ENCODE data around the gene ZBTB45. TPM values are rescaled to one million over a fixed set of nuclear protein-coding genes. Genes with fewer than 3 reads are reported as not detected.
"Not testable (repeated sequence)": the region's sequence is repeated elsewhere in the genome, so short reads cannot be mapped to it uniquely, and the experiment has no call there.

ZBTB45 gene
- total and polyA plus RNA-seq, 12 donors: 7.1 to 13.3 (median 9.3) TPM

- Histone ChIP-seq H3K36me3 (peaks cover 0 to 54% (median 12%) of the 10 kb centered on the region in 9 donors), H3K27ac (peak overlapping the region; percentile 81 to 95 (median 87)), H3K27me3 (no peaks in the 10 kb centered on the region), H3K4me3 (peak overlapping the region; percentile 54 to 75 (median 66)), H3K4me1 (peaks cover 5 to 23% (median 18%) of the 10 kb centered on the region in 9 donors), H3K9me3 (no peaks in the 10 kb centered on the region)
- no peak for DNase-seq
- 24 to 25% methylated on average over 27 of the region's 27 CpGs for WGBS, 2 donors
- TF ChIP-seq, protein P1, sequence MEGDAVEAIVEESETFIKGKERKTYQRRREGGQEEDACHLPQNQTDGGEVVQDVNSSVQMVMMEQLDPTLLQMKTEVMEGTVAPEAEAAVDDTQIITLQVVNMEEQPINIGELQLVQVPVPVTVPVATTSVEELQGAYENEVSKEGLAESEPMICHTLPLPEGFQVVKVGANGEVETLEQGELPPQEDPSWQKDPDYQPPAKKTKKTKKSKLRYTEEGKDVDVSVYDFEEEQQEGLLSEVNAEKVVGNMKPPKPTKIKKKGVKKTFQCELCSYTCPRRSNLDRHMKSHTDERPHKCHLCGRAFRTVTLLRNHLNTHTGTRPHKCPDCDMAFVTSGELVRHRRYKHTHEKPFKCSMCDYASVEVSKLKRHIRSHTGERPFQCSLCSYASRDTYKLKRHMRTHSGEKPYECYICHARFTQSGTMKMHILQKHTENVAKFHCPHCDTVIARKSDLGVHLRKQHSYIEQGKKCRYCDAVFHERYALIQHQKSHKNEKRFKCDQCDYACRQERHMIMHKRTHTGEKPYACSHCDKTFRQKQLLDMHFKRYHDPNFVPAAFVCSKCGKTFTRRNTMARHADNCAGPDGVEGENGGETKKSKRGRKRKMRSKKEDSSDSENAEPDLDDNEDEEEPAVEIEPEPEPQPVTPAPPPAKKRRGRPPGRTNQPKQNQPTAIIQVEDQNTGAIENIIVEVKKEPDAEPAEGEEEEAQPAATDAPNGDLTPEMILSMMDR (IDR thresholded peaks at IDR 0.05): no peak
- intact Hi-C loops (cut with DNase I): no loop called here
- ATAC-seq: no peak
Observed at GRCh38 chr19:58474997-58475713, 44.5 kb downstream of the ZBTB45 start.

DNA sequence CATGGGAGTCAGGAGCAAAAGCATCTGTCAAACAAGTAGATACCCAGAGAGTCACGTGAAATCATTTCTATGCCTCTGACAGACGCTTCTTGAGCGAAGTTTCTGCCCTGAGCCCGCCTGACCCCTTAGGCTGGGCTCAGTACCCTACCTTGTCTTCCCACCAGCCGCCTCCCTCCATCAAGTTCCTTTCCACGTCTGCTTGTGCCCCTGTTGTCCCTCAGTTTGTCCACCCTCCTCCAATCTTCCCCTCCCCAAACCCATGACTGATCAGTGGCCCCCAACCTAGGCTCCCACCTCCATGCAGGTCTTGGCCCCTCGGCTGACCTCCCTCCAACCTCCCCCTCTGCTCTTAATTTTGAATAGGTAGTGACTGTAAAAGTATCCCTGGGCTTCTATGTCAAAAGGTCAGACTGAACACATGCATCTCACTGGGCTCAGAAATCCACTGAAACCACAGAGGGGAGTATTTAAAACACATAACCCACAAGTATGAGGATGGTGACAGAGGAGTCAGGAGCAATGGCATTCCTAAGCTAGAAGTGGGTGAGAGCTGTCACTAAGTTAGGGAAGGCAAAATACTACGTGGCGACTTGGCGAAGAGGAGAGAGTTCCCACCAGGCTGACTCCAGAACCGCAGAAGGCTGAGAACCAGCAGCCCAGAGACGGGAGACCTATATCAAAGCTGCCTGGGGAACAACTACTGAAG is 45.2 kb downstream of the ZBTB45 start:
- Histone ChIP-seq H3K27ac (peak overlapping the region in 2 of 10 donors; percentile 86 to 94), H3K4me3 (no peak overlapping the region), H3K4me1 (peaks cover 5 to 23% (median 18%) of the 10 kb centered on the region in 9 donors), H3K9me3 (no peaks in the 10 kb centered on the region), H3K27me3 (no peaks in the 10 kb centered on the region), H3K36me3 (peaks cover 0 to 54% (median 12%) of the 10 kb centered on the region in 9 donors)
- no peak for DNase-seq
- WGBS, 2 donors: 89 to 90% methylated on average over 12 of the region's 12 CpGs
- no peak for ATAC-seq
- intact Hi-C loops (cut with DNase I): no loop called here
- TF ChIP-seq, protein P1 (IDR thresholded peaks at IDR 0.05): no peak

- Histone ChIP-seq H3K4me3 (no peak overlapping the region), H3K9me3 (no peaks in the 10 kb centered on the region), H3K27ac (no peak overlapping the region), H3K27me3 (no peaks in the 10 kb centered on the region), H3K4me1 (peaks cover 5 to 24% (median 18%) of the 10 kb centered on the region in 9 donors), H3K36me3 (peaks cover 0 to 52% (median 12%) of the 10 kb centered on the region in 9 donors)
- TF ChIP-seq, protein P1 (IDR thresholded peaks at IDR 0.05): no peak
- DNase-seq: no peak
- intact Hi-C loops (cut with DNase I): no loop called here
- no peak for ATAC-seq
Observed at GRCh38 chr19:58473775-58474174, 45.8 kb downstream of the ZBTB45 start.

DNA sequence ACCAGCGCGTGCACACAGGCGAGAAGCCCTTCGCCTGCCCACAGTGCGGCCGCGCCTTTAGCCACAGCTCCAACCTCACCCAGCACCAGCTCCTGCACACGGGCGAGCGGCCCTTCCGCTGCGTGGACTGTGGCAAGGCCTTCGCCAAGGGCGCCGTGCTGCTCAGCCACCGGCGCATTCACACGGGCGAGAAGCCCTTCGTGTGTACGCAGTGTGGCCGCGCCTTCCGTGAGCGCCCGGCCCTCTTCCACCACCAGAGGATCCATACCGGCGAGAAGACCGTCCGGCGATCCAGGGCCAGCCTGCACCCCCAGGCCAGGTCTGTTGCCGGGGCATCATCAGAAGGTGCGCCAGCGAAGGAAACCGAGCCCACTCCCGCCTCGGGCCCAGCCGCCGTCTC is 47.9 kb downstream of the ZBTB45 start:
- H3K27ac ChIP-seq: no peak overlapping the region
- intact Hi-C loops (cut with DNase I): no loop called here
- TF ChIP-seq, protein P1 (IDR thresholded peaks at IDR 0.05): no peak
- H3K36me3 ChIP-seq: peaks cover 0 to 50% (median 12%) of the 10 kb centered on the region in 9 donors
- H3K9me3 ChIP-seq: no peaks in the 10 kb centered on the region
- no peaks in the 10 kb centered on the region for H3K27me3 ChIP-seq
- H3K4me1 ChIP-seq: peaks cover 7 to 32% (median 23%) of the 10 kb centered on the region in 9 donors
- DNase-seq (no peak), ATAC-seq (no peak)
- no peak overlapping the region for H3K4me3 ChIP-seq
- WGBS, 2 donors: 96 to 97% methylated on average over 39 of the region's 39 CpGs

DNA sequence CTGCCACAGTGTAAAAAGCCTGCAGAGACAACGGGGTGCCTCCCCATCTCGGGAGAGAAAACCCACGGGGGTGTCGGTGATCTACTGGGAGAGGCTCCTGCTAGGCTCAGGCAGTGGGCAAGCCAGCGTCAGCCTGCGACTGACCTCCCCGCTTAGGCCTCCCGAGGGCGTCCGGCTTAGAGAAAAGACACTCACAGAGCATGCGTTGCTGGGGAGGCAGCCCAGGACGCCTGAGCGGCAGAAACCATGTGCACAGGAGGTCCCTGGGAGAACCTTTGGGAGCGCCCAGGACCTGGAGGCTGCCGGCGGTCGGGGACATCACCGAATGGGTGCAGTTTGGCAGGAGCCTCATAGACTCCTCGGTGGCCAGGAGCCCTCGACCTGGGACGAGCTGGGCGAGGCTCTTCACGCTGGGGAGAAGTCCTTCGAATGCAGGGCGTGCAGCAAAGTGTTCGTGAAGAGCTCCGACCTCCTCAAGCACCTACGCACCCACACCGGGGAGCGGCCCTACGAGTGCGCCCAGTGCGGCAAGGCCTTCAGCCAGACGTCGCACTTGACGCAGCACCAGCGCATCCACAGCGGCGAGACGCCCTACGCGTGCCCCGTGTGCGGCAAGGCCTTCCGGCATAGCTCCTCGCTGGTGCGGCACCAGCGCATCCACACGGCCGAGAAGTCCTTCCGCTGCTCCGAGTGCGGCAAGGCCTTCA is 48.6 kb downstream of the ZBTB45 start:
- DNase-seq; H3K9me3 ChIP-seq; H3K27ac ChIP-seq; H3K4me3 ChIP-seq; H3K27me3 ChIP-seq; intact Hi-C loops (cut with DNase I); ATAC-seq: not testable (repeated sequence)
- Histone ChIP-seq H3K36me3 (peaks cover 0 to 50% (median 12%) of the 10 kb centered on the region in 9 donors), H3K4me1 (peaks cover 6 to 31% (median 24%) of the 10 kb centered on the region in 9 donors)
- 93 to 96% methylated on average over 29 of the region's 53 CpGs for WGBS, 2 donors

Data from heart right ventricle (tissue), 16 donors.